Measurements from ENCODE around the gene DPH7. TPM values are rescaled to one million over a fixed set of nuclear protein-coding genes. Genes with fewer than 3 reads are reported as not detected.
"Not testable (repeated sequence)": the region's sequence is repeated elsewhere in the genome, so short reads cannot be mapped to it uniquely, and the experiment has no call there.

Gene DPH7
- total RNA-seq, 1 experiment from 2014 or later = 43.9 TPM

- TF ChIP-seq ATF2 (CRISPR knock-in tag; IDR thresholded peaks at IDR 0.05; ENCODE audit: borderline replicate concordance, low read depth) (no peak), ZNF263 (CRISPR knock-in tag; IDR thresholded peaks at IDR 0.05; ENCODE audit: low read depth) (no peak), ESRRA (CRISPR knock-in tag; IDR thresholded peaks at IDR 0.05; ENCODE audit: borderline replicate concordance) (no peak), ARID4B (CRISPR knock-in tag; IDR thresholded peaks at IDR 0.05; ENCODE audit: borderline replicate concordance) (no peak), CREB1 (CRISPR knock-in tag; IDR thresholded peaks at IDR 0.05) (no peak), ELF4 (CRISPR knock-in tag; IDR thresholded peaks at IDR 0.05; ENCODE audit: low read depth) (no peak), MLX (CRISPR knock-in tag; IDR thresholded peaks at IDR 0.05) (no peak)
Observed at GRCh38 chr9:137602661-137603060, 23.9 kb upstream of the DPH7 start (continued).

- no peak overlapping the region for H3K4me3 Mint-ChIP-seq
- no peaks in the 10 kb centered on the region for H3K36me3 Mint-ChIP-seq
- DNase-seq (ENCODE audit: low spot score) (no peak), ATAC-seq (no peak)
- CTCF ChIA-PET = interaction anchor here (0.5 kb wide), 1 partner anchor 76 kb away, joined by 5 read pairs; no protein-coding TSS in a partner anchor
- H3K4me1 Mint-ChIP-seq = peaks cover 8% of the 10 kb centered on the region
- peaks cover 26% of the 10 kb centered on the region for H3K27me3 Mint-ChIP-seq (ENCODE audit: low read depth)
- H3K27ac Mint-ChIP-seq = no peak overlapping the region
- peaks cover 3% of the 10 kb centered on the region; the same call in 1 of the 2 replicates for H3K9me3 Mint-ChIP-seq
- POLR2A ChIA-PET = no interaction called here
- TF ChIP-seq TCF7 (CRISPR knock-in tag; IDR thresholded peaks at IDR 0.05; ENCODE audit: low read depth) (no peak), ZNF317 (CRISPR knock-in tag; IDR thresholded peaks at IDR 0.05; ENCODE audit: borderline replicate concordance, low read depth) (no peak), USF1 (CRISPR knock-in tag; IDR thresholded peaks at IDR 0.05) (no peak), HMGXB4 (CRISPR knock-in tag; IDR thresholded peaks at IDR 0.05) (no peak), ZNF671 (CRISPR knock-in tag; IDR thresholded peaks at IDR 0.05) (no peak), CBFB (CRISPR knock-in tag; IDR thresholded peaks at IDR 0.05; ENCODE audit: low read depth) (no peak), MLX (CRISPR knock-in tag; IDR thresholded peaks at IDR 0.05) (no peak), MYBL2 (CRISPR knock-in tag; IDR thresholded peaks at IDR 0.05) (no peak), GABPB1 (CRISPR knock-in tag; IDR thresholded peaks at IDR 0.05) (no peak), USF2 (CRISPR knock-in tag; IDR thresholded peaks at IDR 0.05) (no peak), ETV6 (CRISPR knock-in tag; IDR thresholded peaks at IDR 0.05) (no peak), FOXP4 (CRISPR knock-in tag; IDR thresholded peaks at IDR 0.05) (no peak), CREM (CRISPR knock-in tag; IDR thresholded peaks at IDR 0.05) (no peak)
Observed at GRCh38 chr9:137598943-137599342, 20.2 kb upstream of the DPH7 start.

GRCh38 chr9:137596577-137596976 lies 17.9 kb upstream of the DPH7 start:
- H3K9me3 Mint-ChIP-seq; H3K27ac Mint-ChIP-seq; POLR2A ChIA-PET; H3K4me3 Mint-ChIP-seq; H3K4me1 Mint-ChIP-seq; DNase-seq (ENCODE audit: low spot score); H3K27me3 Mint-ChIP-seq (ENCODE audit: low read depth); ATAC-seq; H3K36me3 Mint-ChIP-seq: not testable (repeated sequence)
- CTCF ChIA-PET = interaction anchor here (0.6 to 0.7 kb wide), 2 partner anchors 9 to 71 kb away, joined by 3 to 4 read pairs; partner anchors contain the start of gene ARRDC1
